ENCODE results near the gene PTPRD. TPM values are rescaled to one million over a fixed set of nuclear protein-coding genes. Genes with fewer than 3 reads are reported as not detected.

Gene PTPRD
- total RNA-seq, 1 donor from 2014 or later: 136 TPM

DNA sequence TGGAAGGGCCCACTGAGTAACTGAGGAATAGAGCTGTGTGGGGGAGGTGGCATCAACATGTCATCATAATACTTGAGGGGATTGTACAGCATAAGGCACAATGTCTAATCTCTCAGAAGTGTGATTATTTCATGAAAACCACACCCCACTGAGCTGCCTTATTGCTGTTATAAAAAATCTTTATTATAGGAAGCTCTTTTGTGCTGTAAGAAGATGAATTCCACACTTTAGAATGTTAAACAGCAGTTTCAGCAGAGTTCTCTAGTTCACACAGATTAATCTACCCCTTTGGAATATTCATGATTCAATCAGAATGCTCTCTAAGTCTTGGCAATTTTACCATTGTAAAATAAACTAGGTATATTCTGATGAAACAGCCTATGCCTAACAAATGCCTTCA is 1389.6 kb downstream of the PTPRD start:
- TF ChIP-seq, protein P1, sequence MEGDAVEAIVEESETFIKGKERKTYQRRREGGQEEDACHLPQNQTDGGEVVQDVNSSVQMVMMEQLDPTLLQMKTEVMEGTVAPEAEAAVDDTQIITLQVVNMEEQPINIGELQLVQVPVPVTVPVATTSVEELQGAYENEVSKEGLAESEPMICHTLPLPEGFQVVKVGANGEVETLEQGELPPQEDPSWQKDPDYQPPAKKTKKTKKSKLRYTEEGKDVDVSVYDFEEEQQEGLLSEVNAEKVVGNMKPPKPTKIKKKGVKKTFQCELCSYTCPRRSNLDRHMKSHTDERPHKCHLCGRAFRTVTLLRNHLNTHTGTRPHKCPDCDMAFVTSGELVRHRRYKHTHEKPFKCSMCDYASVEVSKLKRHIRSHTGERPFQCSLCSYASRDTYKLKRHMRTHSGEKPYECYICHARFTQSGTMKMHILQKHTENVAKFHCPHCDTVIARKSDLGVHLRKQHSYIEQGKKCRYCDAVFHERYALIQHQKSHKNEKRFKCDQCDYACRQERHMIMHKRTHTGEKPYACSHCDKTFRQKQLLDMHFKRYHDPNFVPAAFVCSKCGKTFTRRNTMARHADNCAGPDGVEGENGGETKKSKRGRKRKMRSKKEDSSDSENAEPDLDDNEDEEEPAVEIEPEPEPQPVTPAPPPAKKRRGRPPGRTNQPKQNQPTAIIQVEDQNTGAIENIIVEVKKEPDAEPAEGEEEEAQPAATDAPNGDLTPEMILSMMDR (IDR thresholded peaks at IDR 0.05): no peak
- TF ChIP-seq EZH2 (IDR thresholded peaks at IDR 0.05) (no peak), EZH2phosphoT487 (IDR thresholded peaks at IDR 0.05) (no peak)
- H3F3A ChIP-seq (ENCODE audit: low read depth): no peaks in the 10 kb centered on the region
- Mint-ChIP-seq H3K27ac (no peak overlapping the region), H3K4me1 (no peaks in the 10 kb centered on the region), H3K4me3 (no peak overlapping the region), H3K27me3 (ENCODE audit: insufficient read depth, low read depth) (no peaks in the 10 kb centered on the region), H3K36me3 (no peaks in the 10 kb centered on the region), H3K9me3 (no peaks in the 10 kb centered on the region)
- no peaks in the 10 kb centered on the region for H4K20me1 ChIP-seq (ENCODE audit: low read depth)
- no peaks in the 10 kb centered on the region for H3K36me3 ChIP-seq
- no peak overlapping the region for H3K4me2 ChIP-seq
- H2AFZ ChIP-seq (replicated peaks): no peak overlapping the region
- no peaks in the 10 kb centered on the region for H3K27me3 ChIP-seq
- no peaks in the 10 kb centered on the region for H3K4me1 ChIP-seq
- H3K9ac ChIP-seq: no peak overlapping the region
- no peaks in the 10 kb centered on the region for H3K79me2 ChIP-seq (ENCODE audit: low read depth)
- H3K4me3 ChIP-seq: no peak overlapping the region
- no peak for DNase-seq (ENCODE audit: low spot score)
- H3K9me3 ChIP-seq (ENCODE audit: low read depth): no peaks in the 10 kb centered on the region
- H3K27ac ChIP-seq: no peak overlapping the region

DNA sequence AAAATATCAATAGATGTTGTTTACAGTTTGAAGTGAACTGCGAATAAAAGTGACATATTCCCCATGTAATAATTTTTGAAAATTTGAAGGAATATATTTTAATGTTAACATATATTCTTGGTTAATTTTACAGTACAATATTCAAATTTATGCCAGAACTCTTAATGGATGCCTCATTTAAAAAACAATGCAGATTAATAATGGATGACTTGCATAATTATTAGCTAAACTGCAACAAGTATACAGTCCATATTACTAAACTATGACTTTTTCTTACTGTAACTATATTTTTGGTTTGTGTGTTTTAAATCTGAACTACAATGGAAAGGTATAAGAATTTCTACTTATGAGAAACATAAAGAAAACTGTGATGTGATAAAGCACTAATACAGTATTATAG is 1390.1 kb downstream of the PTPRD start:
- H3F3A ChIP-seq (ENCODE audit: low read depth): no peaks in the 10 kb centered on the region
- no peak overlapping the region for H3K4me3 ChIP-seq
- H3K4me1 ChIP-seq: no peaks in the 10 kb centered on the region
- no peaks in the 10 kb centered on the region for H3K9me3 ChIP-seq (ENCODE audit: low read depth)
- Mint-ChIP-seq H3K36me3 (no peaks in the 10 kb centered on the region), H3K4me3 (no peak overlapping the region), H3K9me3 (no peaks in the 10 kb centered on the region), H3K27ac (no peak overlapping the region), H3K4me1 (no peaks in the 10 kb centered on the region), H3K27me3 (ENCODE audit: insufficient read depth, low read depth) (no peaks in the 10 kb centered on the region)
- H3K36me3 ChIP-seq: no peaks in the 10 kb centered on the region
- H3K9ac ChIP-seq: no peak overlapping the region
- H3K4me2 ChIP-seq: no peak overlapping the region
- H3K79me2 ChIP-seq (ENCODE audit: low read depth): no peaks in the 10 kb centered on the region
- no peaks in the 10 kb centered on the region for H4K20me1 ChIP-seq (ENCODE audit: low read depth)
- H3K27me3 ChIP-seq: no peaks in the 10 kb centered on the region
- no peak overlapping the region for H2AFZ ChIP-seq (replicated peaks)
- DNase-seq (ENCODE audit: low spot score): no peak
- TF ChIP-seq, protein P1 (IDR thresholded peaks at IDR 0.05): no peak
- TF ChIP-seq EZH2phosphoT487 (IDR thresholded peaks at IDR 0.05): no peak
- TF ChIP-seq EZH2 (IDR thresholded peaks at IDR 0.05): no peak
- H3K27ac ChIP-seq: no peak overlapping the region

DNA sequence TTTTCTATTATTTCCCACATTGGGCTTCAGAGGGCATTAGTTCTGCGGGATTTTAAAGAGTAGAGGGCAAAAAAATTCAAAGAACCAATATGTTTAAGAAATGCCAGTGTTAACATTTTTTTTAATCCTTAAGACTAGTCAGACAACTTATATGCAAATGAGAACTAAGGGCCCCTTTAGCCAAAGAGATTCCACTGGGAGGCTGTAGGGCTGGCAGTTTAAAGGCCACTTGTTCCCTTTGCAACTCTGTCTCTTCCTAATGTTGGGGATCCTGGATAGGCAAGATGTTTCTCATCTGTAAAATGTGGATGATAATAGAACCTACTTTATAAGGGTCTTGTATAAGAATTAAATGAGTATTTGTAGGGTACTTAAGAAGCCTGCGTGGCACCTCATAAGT is 1395.9 kb downstream of the PTPRD start:
- H3K4me3 ChIP-seq: no peak overlapping the region
- H4K20me1 ChIP-seq (ENCODE audit: low read depth): no peaks in the 10 kb centered on the region
- H3K79me2 ChIP-seq (ENCODE audit: low read depth): no peaks in the 10 kb centered on the region
- no peak overlapping the region for H2AFZ ChIP-seq (replicated peaks)
- H3K27me3 ChIP-seq: no peaks in the 10 kb centered on the region
- Mint-ChIP-seq H3K4me1 (peaks cover 4% of the 10 kb centered on the region), H3K4me3 (no peak overlapping the region), H3K9me3 (no peaks in the 10 kb centered on the region), H3K27me3 (ENCODE audit: insufficient read depth, low read depth) (no peaks in the 10 kb centered on the region), H3K36me3 (no peaks in the 10 kb centered on the region), H3K27ac (no peak overlapping the region)
- H3K9ac ChIP-seq: no peak overlapping the region
- H3K4me1 ChIP-seq: peaks cover 8% of the 10 kb centered on the region
- no peak overlapping the region for H3K4me2 ChIP-seq
- H3F3A ChIP-seq (ENCODE audit: low read depth): no peaks in the 10 kb centered on the region
- no peaks in the 10 kb centered on the region for H3K36me3 ChIP-seq
- no peaks in the 10 kb centered on the region for H3K9me3 ChIP-seq (ENCODE audit: low read depth)
- TF ChIP-seq EZH2phosphoT487 (IDR thresholded peaks at IDR 0.05) (no peak), EZH2 (IDR thresholded peaks at IDR 0.05) (no peak)
- TF ChIP-seq, protein P1 (IDR thresholded peaks at IDR 0.05): no peak
- no peak overlapping the region for H3K27ac ChIP-seq
- DNase-seq (ENCODE audit: low spot score): peak; percentile 7

Measured in neural progenitor cell (in vitro differentiated cells).